Natural killer cell (primary cell): ENCODE results near the gene RASGRP2. TPM values are rescaled to one million over a fixed set of nuclear protein-coding genes. Genes with fewer than 3 reads are reported as not detected.

Experiments used
- ATAC-seq, 3 donors: fragments of 150-1000 bp in 2 of 3; fragments of 200-7000 bp in 1 of 3; cut with Tn5 transposase; 1 replicate in 1 of 3; 2 replicates in 2 of 3; pipeline ENCODE4 v1.10.0; 2021; ENCODE audit warnings: mild to moderate bottlenecking in 2 of 3, moderate library complexity in 2 of 3
- DNase-seq, 2 donors: peaks; one replicate each; pipeline versions ENCODE4 v3.0.0 to v3.0.0-alpha.2; 2013 to 2021; ENCODE audit warnings: mixed read lengths in 1 of 2
- H3K27ac ChIP-seq: one replicate; pipeline ENCODE4 v1.5.1; 2013; ENCODE audit warnings: mild to moderate bottlenecking, low read length
- H3K27me3 ChIP-seq: one replicate; pipeline ENCODE4 v1.6.1; 2013; ENCODE audit warnings: low read length; ENCODE audit not compliant: control insufficient read depth, insufficient read depth
- H3K36me3 ChIP-seq: one replicate; pipeline ENCODE4 v1.6.1; 2013; ENCODE audit warnings: low read length; ENCODE audit not compliant: control insufficient read depth, insufficient read depth
- H3K4me1 ChIP-seq: one replicate; pipeline ENCODE4 v1.6.1; 2013; ENCODE audit warnings: low read length; ENCODE audit not compliant: control insufficient read depth, insufficient read depth
- H3K4me3 ChIP-seq: one replicate; pipeline ENCODE4 v1.5.1; 2013; ENCODE audit warnings: low read length
- H3K9me3 ChIP-seq: one replicate; pipeline ENCODE4 v1.6.1; 2013; ENCODE audit warnings: low read length; ENCODE audit not compliant: control insufficient read depth, insufficient read depth
- H3K27ac Mint-ChIP-seq, 2 donors: one replicate each; pipeline ENCODE4 v1.8.0; 2022; ENCODE audit warnings: mild to moderate bottlenecking in 2 of 2, mixed read lengths in 2 of 2, moderate library complexity in 1 of 2
- H3K27me3 Mint-ChIP-seq, 2 donors: one replicate each; pipeline ENCODE4 v1.8.0; 2022; ENCODE audit warnings: low read depth in 2 of 2, mixed read lengths in 2 of 2
- H3K36me3 Mint-ChIP-seq: one replicate; pipeline ENCODE4 v1.8.0; 2022; ENCODE audit warnings: mixed read lengths
- H3K4me1 Mint-ChIP-seq, 2 donors: one replicate each; pipeline ENCODE4 v1.8.0; 2022; ENCODE audit warnings: mixed read lengths in 2 of 2
- H3K4me3 Mint-ChIP-seq: one replicate; pipeline ENCODE4 v1.8.0; 2022; ENCODE audit warnings: mild to moderate bottlenecking, moderate library complexity, mixed read lengths
- H3K9me3 Mint-ChIP-seq, 2 donors: one replicate each; pipeline ENCODE4 v1.8.0; 2022; ENCODE audit warnings: mixed read lengths in 2 of 2
- CTCF ChIP-seq: fragments of 200-600 bp; IDR thresholded peaks from one replicate; pipeline ENCODE4 v1.8.0; 2022; ENCODE audit warnings: antibody characterized with exemption
- WGBS: methylation state at CpG from one replicate; pipeline ENCODE4 v1.1.7; 2013; ENCODE audit warnings: missing lambda C conversion rate; ENCODE audit not compliant: insufficient coverage; 5-methylcytosine and 5-hydroxymethylcytosine counted together
- intact Hi-C: fragments of 100-400 bp; cut with micrococcal nuclease; formaldehyde crosslinking; loops from one replicate; pipeline ENCODE4 v1.14.2; 2022
- total RNA-seq, 4 donors: library from RNA; stranded (reverse); fragments of 120-200 nt in 1 of 4; gene quantifications; one replicate each; pipeline versions ENCODE4 v1.2.3 to v1.2.4, GENCODE V29; 2013 to 2022

The RASGRP2 gene
- total RNA-seq, 3 donors from 2014 or later (not counting 1 experiment from before 2014, with no cell fraction given): 371 to 417 (median 394) TPM

- ATAC-seq (no peak), DNase-seq (no peak)
- H3K4me3 Mint-ChIP-seq: no peak overlapping the region
- Histone ChIP-seq H3K4me3 (no peak overlapping the region), H3K36me3 (no peaks in the 10 kb centered on the region), H3K4me1 (peaks cover 16% of the 10 kb centered on the region), H3K9me3 (no peaks in the 10 kb centered on the region), H3K27ac (no peak overlapping the region), H3K27me3 (peaks cover 8% of the 10 kb centered on the region)
- no peaks in the 10 kb centered on the region for H3K9me3 Mint-ChIP-seq
- no peaks in the 10 kb centered on the region for H3K36me3 Mint-ChIP-seq
- H3K4me1 Mint-ChIP-seq: peaks cover 6 to 23% of the 10 kb centered on the region in 2 donors
- intact Hi-C loops: loop anchor here (5.0 kb wide), 2 partner anchors 228 to 273 kb away; no protein-coding TSS in a partner anchor
- H3K27ac Mint-ChIP-seq: no peak overlapping the region
- H3K27me3 Mint-ChIP-seq: peaks cover 14 to 46% of the 10 kb centered on the region in 2 donors
- 84% methylated on average over 9 of the region's 9 CpGs for WGBS
- TF ChIP-seq CTCF: no peak
These were observed 23.8 kb downstream of the RASGRP2 start for GRCh38 chr11:64720167-64720566.

GRCh38 chr11:64719406-64719805 is 24.5 kb downstream of the RASGRP2 start:
- H3K4me3 ChIP-seq: no peak overlapping the region
- no peaks in the 10 kb centered on the region for H3K9me3 ChIP-seq
- Mint-ChIP-seq H3K36me3 (no peaks in the 10 kb centered on the region), H3K27ac (no peak overlapping the region), H3K4me3 (no peak overlapping the region), H3K4me1 (peaks cover 0 to 18% of the 10 kb centered on the region in 2 donors), H3K27me3 (peaks cover 22 to 54% of the 10 kb centered on the region in 2 donors), H3K9me3 (no peaks in the 10 kb centered on the region)
- DNase-seq: no peak
- H3K27ac ChIP-seq: no peak overlapping the region
- 90% methylated on average over 10 of the region's 10 CpGs for WGBS
- peaks cover 11% of the 10 kb centered on the region for H3K27me3 ChIP-seq
- intact Hi-C loops: no loop called here
- peaks cover 11% of the 10 kb centered on the region for H3K4me1 ChIP-seq
- H3K36me3 ChIP-seq: no peaks in the 10 kb centered on the region
- no peak for TF ChIP-seq CTCF
- ATAC-seq: no peak

GRCh38 chr11:64718780-64719124 is 25.2 kb downstream of the RASGRP2 start:
- Histone ChIP-seq H3K4me1 (peaks cover 7% of the 10 kb centered on the region), H3K27ac (no peak overlapping the region), H3K4me3 (no peak overlapping the region), H3K36me3 (no peaks in the 10 kb centered on the region), H3K9me3 (no peaks in the 10 kb centered on the region), H3K27me3 (peaks cover 17% of the 10 kb centered on the region)
- Mint-ChIP-seq H3K27me3 (peaks cover 28 to 60% of the 10 kb centered on the region in 2 donors), H3K9me3 (no peaks in the 10 kb centered on the region), H3K27ac (no peak overlapping the region), H3K4me3 (no peak overlapping the region), H3K36me3 (no peaks in the 10 kb centered on the region), H3K4me1 (peaks cover 0 to 21% of the 10 kb centered on the region in 2 donors)
- no peak for TF ChIP-seq CTCF
- no peak for ATAC-seq
- no peak for DNase-seq
- 72% methylated on average over 4 of the region's 4 CpGs for WGBS
- intact Hi-C loops: no loop called here

GRCh38 chr11:64718084-64718779 is 25.7 kb downstream of the RASGRP2 start:
- H3K36me3 Mint-ChIP-seq: no peaks in the 10 kb centered on the region
- ATAC-seq: no peak
- H3K9me3 Mint-ChIP-seq: no peaks in the 10 kb centered on the region
- peaks cover 17% of the 10 kb centered on the region for H3K27me3 ChIP-seq
- H3K4me3 ChIP-seq: no peak overlapping the region
- no peaks in the 10 kb centered on the region for H3K9me3 ChIP-seq
- TF ChIP-seq CTCF: no peak
- peaks cover 28 to 62% of the 10 kb centered on the region in 2 donors for H3K27me3 Mint-ChIP-seq
- no peaks in the 10 kb centered on the region for H3K36me3 ChIP-seq
- H3K27ac ChIP-seq: no peak overlapping the region
- peaks cover 0 to 17% of the 10 kb centered on the region in 2 donors for H3K4me1 Mint-ChIP-seq
- no peak overlapping the region for H3K4me3 Mint-ChIP-seq
- no peak for DNase-seq
- H3K27ac Mint-ChIP-seq: no peak overlapping the region
- intact Hi-C loops: no loop called here
- H3K4me1 ChIP-seq: peaks cover 3% of the 10 kb centered on the region
- 83% methylated on average over 15 of the region's 15 CpGs for WGBS
